ENCODE data around the gene AKR1C3. TPM values are rescaled to one million over a fixed set of nuclear protein-coding genes. Genes with fewer than 3 reads are reported as not detected.
A peak's percentile ranks its signal among the peaks of the same experiment; 100 is the strongest.

AKR1C3 gene
- polyA plus RNA-seq, 4 donors = 10.9 to 869 (median 449) TPM

DNA sequence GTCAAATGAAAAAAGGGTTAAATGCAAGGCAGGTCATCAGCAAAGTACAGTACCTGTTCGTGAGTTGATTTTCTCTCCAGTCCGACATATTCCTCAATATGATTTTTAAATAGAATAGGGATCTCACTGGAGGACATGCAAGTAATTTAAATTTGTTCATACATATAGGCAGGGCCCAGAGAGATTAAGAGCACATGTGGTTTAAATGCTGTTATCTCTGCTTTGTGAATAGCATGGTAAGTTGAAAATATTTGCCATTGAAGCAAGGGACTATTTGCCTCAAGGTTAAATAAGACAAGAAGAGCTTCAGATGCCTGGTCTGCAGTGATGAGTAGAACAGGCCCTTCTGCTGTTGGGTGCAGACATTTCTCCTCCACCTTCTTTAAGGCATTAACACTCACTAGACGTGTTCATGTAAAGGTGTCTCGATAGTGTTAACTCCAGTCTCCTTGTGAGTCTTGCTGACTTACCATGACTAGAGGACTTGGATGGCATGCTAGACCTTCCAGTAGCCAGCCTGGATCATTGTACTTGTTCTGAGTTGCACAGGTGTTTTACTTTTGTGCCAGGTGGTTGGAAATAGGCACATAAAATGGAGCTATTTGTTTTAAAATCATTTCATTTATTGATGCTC, 15.6 kb upstream of the AKR1C3 start:
- Histone ChIP-seq H3K27ac (ENCODE audit: low read depth in 1 of 3, low read length in 2 of 3) (no peak overlapping the region), H3K4me1 (ENCODE audit: control insufficient read depth in 3 of 3, insufficient read depth in 2 of 3, low read depth in 1 of 3, low read length in 2 of 3) (peaks cover 3 to 23% (median 5%) of the 10 kb centered on the region in 3 donors), H3K27me3 (ENCODE audit: control insufficient read depth in 3 of 3, insufficient read depth in 3 of 3, low read length in 3 of 3) (no peaks in the 10 kb centered on the region), H3K36me3 (ENCODE audit: control insufficient read depth in 3 of 3, insufficient read depth in 2 of 3, low read depth in 1 of 3, low read length in 3 of 3) (no peaks in the 10 kb centered on the region), H3K9me3 (ENCODE audit: control insufficient read depth in 2 of 2, insufficient read depth in 1 of 2, low read depth in 1 of 2, low read length in 1 of 2) (no peaks in the 10 kb centered on the region), H3K4me3 (ENCODE audit: low read depth in 1 of 3, low read length in 3 of 3) (no peak overlapping the region)
- 61 to 82% (median 64%) methylated on average over 4 of the region's 4 CpGs for WGBS, 3 donors
- DNase-seq = peak in 1 of 2 donors; percentile 68
- FAIRE-seq = no peak

- DNase-seq (peak in 1 of 2 donors; percentile 58), FAIRE-seq (no peak)
- 27 to 50% (median 37%) methylated on average over 2 of the region's 2 CpGs for WGBS, 3 donors
- H3K36me3 ChIP-seq (ENCODE audit: control insufficient read depth in 3 of 3, insufficient read depth in 2 of 3, low read depth in 1 of 3, low read length in 3 of 3) = no peaks in the 10 kb centered on the region
- no peak overlapping the region for H3K27ac ChIP-seq (ENCODE audit: low read depth in 1 of 3, low read length in 2 of 3)
- no peak overlapping the region for H3K4me3 ChIP-seq (ENCODE audit: low read depth in 1 of 3, low read length in 3 of 3)
- no peaks in the 10 kb centered on the region for H3K9me3 ChIP-seq (ENCODE audit: control insufficient read depth in 2 of 2, insufficient read depth in 1 of 2, low read depth in 1 of 2, low read length in 1 of 2)
- H3K4me1 ChIP-seq (ENCODE audit: control insufficient read depth in 3 of 3, insufficient read depth in 2 of 3, low read depth in 1 of 3, low read length in 2 of 3) = peaks cover 3 to 23% (median 5%) of the 10 kb centered on the region in 3 donors
- H3K27me3 ChIP-seq (ENCODE audit: control insufficient read depth in 3 of 3, insufficient read depth in 3 of 3, low read length in 3 of 3) = no peaks in the 10 kb centered on the region
Measured at GRCh38 chr10:5079306-5079830, 14.8 kb upstream of the AKR1C3 start.

DNA sequence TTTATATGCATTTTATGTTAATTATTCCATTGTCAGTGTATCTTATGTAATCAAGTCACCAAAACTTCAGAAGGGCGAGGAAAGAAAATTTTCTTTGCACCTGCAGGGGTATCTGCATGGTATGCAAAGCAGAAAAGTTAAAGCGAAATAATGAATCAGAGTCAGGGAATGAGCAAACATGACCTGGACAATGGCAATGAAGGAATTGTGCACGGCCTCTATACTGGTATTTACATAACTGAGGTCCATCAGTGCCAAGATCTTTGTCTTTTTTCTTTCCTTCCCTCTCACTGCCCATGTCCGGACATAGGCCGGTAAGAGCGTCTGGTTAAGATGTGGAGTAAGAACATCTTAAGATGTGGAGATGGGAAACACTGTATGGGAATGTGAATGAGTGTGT, 14.4 kb upstream of the AKR1C3 start:
- no peaks in the 10 kb centered on the region for H3K9me3 ChIP-seq (ENCODE audit: control insufficient read depth in 2 of 2, insufficient read depth in 1 of 2, low read depth in 1 of 2, low read length in 1 of 2)
- no peak for FAIRE-seq
- H3K36me3 ChIP-seq (ENCODE audit: control insufficient read depth in 3 of 3, insufficient read depth in 2 of 3, low read depth in 1 of 3, low read length in 3 of 3) = no peaks in the 10 kb centered on the region
- WGBS, 3 donors = 78 to 84% (median 81%) methylated on average over 6 of the region's 6 CpGs
- no peak overlapping the region for H3K27ac ChIP-seq (ENCODE audit: low read depth in 1 of 3, low read length in 2 of 3)
- no peak overlapping the region for H3K4me3 ChIP-seq (ENCODE audit: low read depth in 1 of 3, low read length in 3 of 3)
- DNase-seq = no peak
- H3K4me1 ChIP-seq (ENCODE audit: control insufficient read depth in 3 of 3, insufficient read depth in 2 of 3, low read depth in 1 of 3, low read length in 2 of 3) = peaks cover 3 to 23% (median 5%) of the 10 kb centered on the region in 3 donors
- no peaks in the 10 kb centered on the region for H3K27me3 ChIP-seq (ENCODE audit: control insufficient read depth in 3 of 3, insufficient read depth in 3 of 3, low read length in 3 of 3)

- no peak for FAIRE-seq
- no peaks in the 10 kb centered on the region for H3K36me3 ChIP-seq (ENCODE audit: control insufficient read depth in 3 of 3, insufficient read depth in 2 of 3, low read depth in 1 of 3, low read length in 3 of 3)
- no peaks in the 10 kb centered on the region for H3K27me3 ChIP-seq (ENCODE audit: control insufficient read depth in 3 of 3, insufficient read depth in 3 of 3, low read length in 3 of 3)
- DNase-seq = peak in 1 of 2 donors; percentile 46
- no peaks in the 10 kb centered on the region for H3K9me3 ChIP-seq (ENCODE audit: control insufficient read depth in 2 of 2, insufficient read depth in 1 of 2, low read depth in 1 of 2, low read length in 1 of 2)
- H3K27ac ChIP-seq (ENCODE audit: low read depth in 1 of 3, low read length in 2 of 3) = no peak overlapping the region
- H3K4me3 ChIP-seq (ENCODE audit: low read depth in 1 of 3, low read length in 3 of 3) = no peak overlapping the region
- peaks cover 3 to 23% (median 5%) of the 10 kb centered on the region in 3 donors for H3K4me1 ChIP-seq (ENCODE audit: control insufficient read depth in 3 of 3, insufficient read depth in 2 of 3, low read depth in 1 of 3, low read length in 2 of 3)
- 87 to 92% (median 87%) methylated on average over 1 of the region's 1 CpG for WGBS, 3 donors
Measured at GRCh38 chr10:5081091-5081490, 13.1 kb upstream of the AKR1C3 start.

DNA sequence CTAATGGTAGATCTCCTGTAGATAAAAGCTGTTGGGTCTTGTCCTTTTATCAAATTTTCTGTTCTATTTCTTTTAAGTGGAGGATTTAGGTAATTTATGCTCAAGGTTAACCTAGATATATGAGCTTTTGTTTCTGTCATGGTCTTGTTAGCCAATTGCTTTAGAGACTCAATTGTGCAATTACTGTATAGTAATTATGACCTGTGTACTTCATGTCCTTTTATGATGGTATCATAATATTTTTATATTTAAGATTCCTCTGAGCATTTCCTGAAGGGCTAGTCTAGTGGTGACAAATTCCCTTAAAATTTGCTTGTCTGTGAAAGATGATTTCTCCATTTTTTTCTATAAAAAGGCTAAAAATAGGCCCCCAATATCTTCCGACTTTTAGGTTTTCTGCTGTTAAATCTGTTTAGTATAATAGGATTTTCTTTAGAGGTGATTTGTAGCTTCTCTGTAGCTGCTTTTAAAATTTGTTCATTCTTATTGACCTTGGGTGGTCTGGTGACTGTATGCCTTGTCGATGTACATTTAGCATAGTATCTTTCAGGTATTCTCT, 5.4 kb upstream of the AKR1C3 start:
- Histone ChIP-seq H3K9me3 (ENCODE audit: control insufficient read depth in 2 of 2, insufficient read depth in 1 of 2, low read depth in 1 of 2, low read length in 1 of 2) (peaks cover 0 to 3% of the 10 kb centered on the region in 2 donors), H3K27me3 (ENCODE audit: control insufficient read depth in 3 of 3, insufficient read depth in 3 of 3, low read length in 3 of 3) (no peaks in the 10 kb centered on the region), H3K4me1 (ENCODE audit: control insufficient read depth in 3 of 3, insufficient read depth in 2 of 3, low read depth in 1 of 3, low read length in 2 of 3) (peaks cover 0 to 3% (median 0%) of the 10 kb centered on the region in 3 donors), H3K36me3 (ENCODE audit: control insufficient read depth in 3 of 3, insufficient read depth in 2 of 3, low read depth in 1 of 3, low read length in 3 of 3) (no peaks in the 10 kb centered on the region), H3K27ac (ENCODE audit: low read depth in 1 of 3, low read length in 2 of 3) (no peak overlapping the region), H3K4me3 (ENCODE audit: low read depth in 1 of 3, low read length in 3 of 3) (no peak overlapping the region)
- DNase-seq (peak in 1 of 2 donors; percentile 39), FAIRE-seq (no peak)
- 84 to 93% (median 91%) methylated on average over 2 of the region's 2 CpGs for WGBS, 3 donors

- peaks cover 0 to 3% of the 10 kb centered on the region in 2 donors for H3K9me3 ChIP-seq (ENCODE audit: control insufficient read depth in 2 of 2, insufficient read depth in 1 of 2, low read depth in 1 of 2, low read length in 1 of 2)
- FAIRE-seq = no peak
- no peak overlapping the region for H3K27ac ChIP-seq (ENCODE audit: low read depth in 1 of 3, low read length in 2 of 3)
- WGBS, 3 donors = 59 to 61% (median 61%) methylated on average over 4 of the region's 4 CpGs
- H3K4me3 ChIP-seq (ENCODE audit: low read depth in 1 of 3, low read length in 3 of 3) = no peak overlapping the region
- peaks cover 0 to 5% (median 3%) of the 10 kb centered on the region in 3 donors for H3K4me1 ChIP-seq (ENCODE audit: control insufficient read depth in 3 of 3, insufficient read depth in 2 of 3, low read depth in 1 of 3, low read length in 2 of 3)
- no peaks in the 10 kb centered on the region for H3K27me3 ChIP-seq (ENCODE audit: control insufficient read depth in 3 of 3, insufficient read depth in 3 of 3, low read length in 3 of 3)
- no peaks in the 10 kb centered on the region for H3K36me3 ChIP-seq (ENCODE audit: control insufficient read depth in 3 of 3, insufficient read depth in 2 of 3, low read depth in 1 of 3, low read length in 3 of 3)
- DNase-seq = peak in 1 of 2 donors; percentile 28
Measured at GRCh38 chr10:5089865-5090264, 4.3 kb upstream of the AKR1C3 start.

- FAIRE-seq = no peak
- no peak for DNase-seq
- no peaks in the 10 kb centered on the region for H3K27me3 ChIP-seq (ENCODE audit: control insufficient read depth in 3 of 3, insufficient read depth in 3 of 3, low read length in 3 of 3)
Measured at GRCh38 chr10:5090551-5090950, 3.7 kb upstream of the AKR1C3 start.

DNA sequence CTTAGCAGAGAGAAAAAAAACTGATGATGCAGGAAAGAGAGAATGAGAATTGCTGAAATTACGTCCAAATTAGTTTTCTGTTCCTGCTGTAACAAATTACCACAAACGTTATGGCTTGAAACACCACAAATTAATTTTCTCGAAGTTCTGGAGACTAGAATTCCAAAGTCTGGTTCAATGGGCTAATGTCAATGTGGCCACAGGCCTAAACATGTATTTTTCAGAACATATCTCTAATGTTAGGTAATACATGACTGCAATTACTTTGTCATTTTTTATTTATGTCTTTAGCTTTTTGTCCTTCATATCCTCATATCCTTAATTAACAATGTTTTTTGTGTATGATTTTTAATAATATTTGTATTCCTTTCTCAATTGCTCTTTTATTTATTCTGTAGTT, 3.0 kb upstream of the AKR1C3 start:
- Histone ChIP-seq H3K36me3 (ENCODE audit: control insufficient read depth in 3 of 3, insufficient read depth in 2 of 3, low read depth in 1 of 3, low read length in 3 of 3) (no peaks in the 10 kb centered on the region), H3K27me3 (ENCODE audit: control insufficient read depth in 3 of 3, insufficient read depth in 3 of 3, low read length in 3 of 3) (no peaks in the 10 kb centered on the region), H3K27ac (ENCODE audit: low read depth in 1 of 3, low read length in 2 of 3) (no peak overlapping the region), H3K9me3 (ENCODE audit: control insufficient read depth in 2 of 2, insufficient read depth in 1 of 2, low read depth in 1 of 2, low read length in 1 of 2) (peaks cover 0 to 3% of the 10 kb centered on the region in 2 donors), H3K4me1 (ENCODE audit: control insufficient read depth in 3 of 3, insufficient read depth in 2 of 3, low read depth in 1 of 3, low read length in 2 of 3) (peaks cover 0 to 5% (median 3%) of the 10 kb centered on the region in 3 donors), H3K4me3 (ENCODE audit: low read depth in 1 of 3, low read length in 3 of 3) (no peak overlapping the region)
- no peak for DNase-seq
- no peak for FAIRE-seq
- WGBS, 3 donors = 81 to 91% (median 88%) methylated on average over 3 of the region's 3 CpGs

More at GRCh38 chr10:5090551-5090950, 3.7 kb upstream of the AKR1C3 start:
- Histone ChIP-seq H3K4me1 (ENCODE audit: control insufficient read depth in 3 of 3, insufficient read depth in 2 of 3, low read depth in 1 of 3, low read length in 2 of 3) (peaks cover 0 to 5% (median 3%) of the 10 kb centered on the region in 3 donors), H3K4me3 (ENCODE audit: low read depth in 1 of 3, low read length in 3 of 3) (no peak overlapping the region), H3K36me3 (ENCODE audit: control insufficient read depth in 3 of 3, insufficient read depth in 2 of 3, low read depth in 1 of 3, low read length in 3 of 3) (no peaks in the 10 kb centered on the region), H3K27ac (ENCODE audit: low read depth in 1 of 3, low read length in 2 of 3) (no peak overlapping the region), H3K9me3 (ENCODE audit: control insufficient read depth in 2 of 2, insufficient read depth in 1 of 2, low read depth in 1 of 2, low read length in 1 of 2) (peaks cover 0 to 3% of the 10 kb centered on the region in 2 donors)
